Measurements from ENCODE around the gene RAB11FIP4. TPM values are rescaled to one million over a fixed set of nuclear protein-coding genes. Genes with fewer than 3 reads are reported as not detected.

RAB11FIP4 gene
- polyA plus RNA-seq, 4 donors, result 1.2 to 16.5 (median 15.0) TPM

DNA sequence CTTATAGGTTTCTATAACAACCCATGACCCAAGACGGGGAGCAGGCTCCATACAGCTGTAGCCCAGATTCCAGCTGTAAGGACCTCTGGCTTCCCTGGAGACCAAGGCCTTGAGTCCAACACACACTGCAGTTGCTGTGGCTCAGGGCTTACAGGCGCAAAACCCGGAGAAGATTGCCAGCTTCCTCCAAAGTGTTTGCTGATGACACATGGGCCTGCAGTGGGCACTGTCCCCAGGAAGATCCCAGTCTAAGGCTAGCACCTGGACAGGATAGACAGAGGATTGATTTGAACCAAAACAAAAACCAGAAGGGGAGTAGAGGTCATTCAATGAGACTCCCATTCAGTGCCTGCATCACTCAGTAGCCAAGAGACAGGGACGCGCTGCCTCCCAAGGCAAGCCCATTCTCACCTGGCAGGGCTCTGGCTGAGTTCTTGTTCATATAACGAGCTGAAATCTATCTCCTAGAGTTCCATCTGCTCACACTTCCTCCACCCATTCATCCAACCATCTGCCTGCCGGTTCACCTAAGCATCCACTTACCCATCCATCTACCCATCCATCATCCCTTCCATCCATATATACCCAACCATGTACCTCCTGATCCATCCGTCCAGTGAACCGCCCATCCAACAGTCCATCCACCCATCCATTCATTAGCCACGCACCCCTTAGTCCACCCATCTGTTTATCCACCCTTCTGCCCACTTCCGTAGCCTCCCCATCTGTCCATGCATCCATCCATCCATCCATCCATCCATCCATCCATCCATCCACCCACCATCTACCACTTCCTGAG is 10.2 kb downstream of the RAB11FIP4 start:
- no peak for DNase-seq (ENCODE audit: low read depth in 4 of 4, low spot score in 3 of 4)

DNA sequence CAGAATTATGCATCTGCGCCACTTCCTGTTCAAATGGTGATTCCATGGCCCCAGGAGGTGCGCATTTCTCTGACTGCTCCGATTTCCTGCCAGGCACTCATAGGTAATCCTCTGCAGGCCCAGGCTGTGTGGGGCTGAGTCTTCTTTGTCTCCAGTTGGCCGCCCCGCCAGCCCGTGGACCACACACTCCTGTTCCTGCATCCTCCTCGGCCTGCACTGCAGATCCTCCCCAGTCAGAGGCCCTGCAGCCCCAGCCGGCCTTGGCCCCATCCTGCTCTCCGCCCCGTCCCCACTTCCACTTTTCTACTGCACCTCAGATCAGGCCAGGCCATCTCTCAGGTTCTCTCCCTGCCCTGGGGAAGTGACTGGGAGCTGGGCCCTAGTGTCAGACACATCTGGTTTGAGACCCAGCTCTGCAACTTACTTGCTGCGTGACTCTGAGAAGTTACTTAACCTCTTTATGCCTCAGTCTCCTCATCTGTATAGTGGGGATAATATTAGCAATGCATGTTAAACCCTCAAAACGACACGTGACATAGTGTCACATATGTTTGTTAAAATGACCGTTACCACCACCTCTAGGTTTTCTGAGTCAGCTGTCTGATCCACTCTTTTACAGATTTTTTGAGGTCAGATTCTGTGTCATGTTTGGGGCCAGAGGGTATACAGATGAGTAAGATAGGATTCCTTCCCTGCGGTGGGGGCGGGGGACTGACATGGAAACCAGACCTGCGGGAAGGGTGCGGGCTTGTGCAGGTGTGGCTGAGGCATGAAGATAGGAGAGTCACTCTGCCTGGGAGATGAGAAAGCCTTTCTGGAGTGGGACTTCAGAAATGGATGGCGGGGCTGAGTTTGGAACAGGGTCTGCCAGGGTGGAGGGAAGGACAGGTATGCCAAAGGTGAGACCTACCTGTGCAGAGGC is 12.8 kb downstream of the RAB11FIP4 start:
- DNase-seq (ENCODE audit: low read depth in 4 of 4, low spot score in 3 of 4), result no peak

- DNase-seq (ENCODE audit: low read depth in 4 of 4, low spot score in 3 of 4), result no peak
Measured at GRCh38 chr17:31405890-31406371, 14.5 kb downstream of the RAB11FIP4 start.

DNA sequence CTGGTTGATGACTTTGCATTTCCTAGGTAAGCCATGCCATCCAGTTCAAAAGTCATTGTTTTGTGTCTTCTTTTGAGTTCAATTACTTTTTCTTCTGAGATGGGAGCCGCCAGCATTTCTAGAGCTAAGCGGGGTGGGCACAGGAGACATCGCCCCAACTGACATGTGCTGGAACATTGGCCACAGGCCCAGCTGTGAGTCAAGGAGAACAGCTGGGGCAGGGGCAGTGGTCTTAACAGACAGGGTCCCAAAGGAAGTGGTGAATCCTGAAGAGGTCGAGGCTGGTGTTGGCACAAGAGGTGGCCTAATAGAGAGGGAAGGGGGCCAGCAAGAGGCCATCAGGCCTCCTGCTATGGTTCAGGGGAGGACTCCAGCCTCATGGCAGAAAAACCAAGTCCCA is 17.1 kb downstream of the RAB11FIP4 start:
- DNase-seq (ENCODE audit: low read depth in 4 of 4, low spot score in 3 of 4), result no peak

- DNase-seq (ENCODE audit: low read depth in 4 of 4, low spot score in 3 of 4), result no peak
Measured at GRCh38 chr17:31411707-31412285, 20.3 kb downstream of the RAB11FIP4 start.

DNA sequence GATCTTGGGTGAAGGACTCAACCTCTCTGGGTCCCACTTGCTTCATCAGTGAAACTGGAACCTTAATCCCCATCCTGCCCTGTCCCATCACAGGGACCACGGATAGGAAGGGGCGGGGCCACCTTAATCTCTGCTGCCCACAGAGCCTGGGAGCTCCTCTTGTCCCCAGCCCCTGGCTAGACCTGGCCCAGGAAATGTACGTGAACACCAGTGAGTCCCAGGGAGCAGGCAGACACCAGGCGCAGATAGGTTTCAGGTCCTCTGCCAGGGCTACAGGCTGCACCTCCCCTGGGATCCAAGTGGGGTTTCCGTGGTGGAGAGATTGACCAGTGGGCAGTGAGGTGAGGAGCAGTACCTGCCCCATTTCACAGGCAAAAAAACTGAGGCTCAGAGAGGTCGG is 21.0 kb downstream of the RAB11FIP4 start:
- no peak for DNase-seq (ENCODE audit: low read depth in 4 of 4, low spot score in 3 of 4)

- DNase-seq (ENCODE audit: low read depth in 4 of 4, low spot score in 3 of 4), result no peak
Measured at GRCh38 chr17:31413081-31413799, 21.8 kb downstream of the RAB11FIP4 start.

DNA sequence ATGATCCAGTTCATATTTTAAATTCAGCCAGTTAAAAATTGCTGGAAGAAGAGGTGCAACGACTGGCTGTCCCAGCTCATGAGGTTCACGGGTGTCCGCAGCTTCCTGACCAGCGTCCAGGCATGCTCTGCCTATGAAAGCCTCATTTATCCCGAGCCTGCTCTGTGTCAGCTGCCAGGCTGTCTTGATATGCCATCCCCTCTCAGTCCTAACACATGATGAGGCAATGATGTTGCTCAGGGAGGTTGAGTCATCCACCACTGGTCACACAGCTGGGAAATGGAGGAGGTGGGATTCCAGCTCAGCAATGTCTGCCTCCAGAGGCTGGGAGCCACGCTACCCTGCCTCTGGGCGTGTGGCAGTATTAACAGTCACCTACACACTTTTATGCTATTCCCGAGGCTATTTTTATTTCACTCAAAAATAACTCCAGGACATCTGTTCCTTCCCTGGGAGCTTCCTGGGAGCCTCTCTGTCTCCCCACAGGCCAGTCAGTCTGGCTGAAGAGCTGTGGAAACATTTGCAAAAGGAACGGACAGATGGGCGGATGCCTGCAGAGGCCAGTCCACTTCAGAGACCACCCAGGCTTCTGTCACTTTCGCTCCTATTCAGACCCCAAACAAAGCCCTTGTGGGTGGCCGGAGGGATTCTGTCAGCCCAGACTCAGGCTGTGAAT is 22.5 kb downstream of the RAB11FIP4 start:
- no peak for DNase-seq (ENCODE audit: low read depth in 4 of 4, low spot score in 3 of 4)

DNA sequence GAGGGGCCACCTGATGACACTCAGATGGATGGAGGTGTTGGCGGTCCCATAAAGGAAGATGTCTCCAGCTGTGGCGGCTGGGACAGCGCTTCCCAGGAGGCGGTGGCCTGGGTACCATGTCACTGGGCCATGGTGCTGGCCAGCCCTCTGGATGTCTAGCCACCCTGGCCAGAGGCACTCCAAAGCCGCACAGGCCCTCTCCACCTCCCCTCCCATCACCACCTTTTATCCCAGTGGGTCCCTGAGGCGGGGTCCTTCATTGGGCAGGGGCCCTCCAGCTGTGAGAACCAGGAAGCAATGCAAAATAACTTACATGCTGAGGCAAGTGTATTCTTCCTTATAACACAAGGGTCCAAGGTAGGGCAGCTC is 23.1 kb downstream of the RAB11FIP4 start:
- no peak for DNase-seq (ENCODE audit: low read depth in 4 of 4, low spot score in 3 of 4)

DNA sequence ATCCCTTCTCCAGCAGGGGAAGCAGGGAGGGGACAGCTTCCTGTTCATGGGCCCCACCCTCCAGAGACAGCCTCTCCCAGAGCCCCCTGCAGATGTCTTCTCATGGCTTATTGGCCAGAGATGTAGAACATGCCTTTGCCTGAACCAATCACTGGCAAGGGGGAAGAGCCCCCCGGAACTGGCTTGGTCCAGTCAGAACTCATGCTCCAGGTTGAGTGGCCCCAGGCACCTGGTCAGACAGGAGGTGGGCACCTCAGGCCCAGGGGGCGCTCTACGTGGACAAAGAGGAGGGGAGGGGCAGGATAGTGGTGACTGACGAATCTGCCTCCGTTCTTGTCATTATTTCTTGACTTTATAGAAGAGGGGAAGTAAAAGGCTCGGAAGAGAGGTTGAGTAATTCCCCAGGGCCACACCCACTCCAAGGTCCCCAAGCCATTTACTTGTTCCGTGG is 23.6 kb downstream of the RAB11FIP4 start:
- DNase-seq (ENCODE audit: low read depth in 4 of 4, low spot score in 3 of 4), result no peak

- no peak for DNase-seq (ENCODE audit: low read depth in 4 of 4, low spot score in 3 of 4)
Measured at GRCh38 chr17:31415640-31416502, 24.4 kb downstream of the RAB11FIP4 start.

- DNase-seq (ENCODE audit: low read depth in 4 of 4, low spot score in 3 of 4), result no peak
Measured at GRCh38 chr17:31416503-31416923, 25.0 kb downstream of the RAB11FIP4 start.

DNA sequence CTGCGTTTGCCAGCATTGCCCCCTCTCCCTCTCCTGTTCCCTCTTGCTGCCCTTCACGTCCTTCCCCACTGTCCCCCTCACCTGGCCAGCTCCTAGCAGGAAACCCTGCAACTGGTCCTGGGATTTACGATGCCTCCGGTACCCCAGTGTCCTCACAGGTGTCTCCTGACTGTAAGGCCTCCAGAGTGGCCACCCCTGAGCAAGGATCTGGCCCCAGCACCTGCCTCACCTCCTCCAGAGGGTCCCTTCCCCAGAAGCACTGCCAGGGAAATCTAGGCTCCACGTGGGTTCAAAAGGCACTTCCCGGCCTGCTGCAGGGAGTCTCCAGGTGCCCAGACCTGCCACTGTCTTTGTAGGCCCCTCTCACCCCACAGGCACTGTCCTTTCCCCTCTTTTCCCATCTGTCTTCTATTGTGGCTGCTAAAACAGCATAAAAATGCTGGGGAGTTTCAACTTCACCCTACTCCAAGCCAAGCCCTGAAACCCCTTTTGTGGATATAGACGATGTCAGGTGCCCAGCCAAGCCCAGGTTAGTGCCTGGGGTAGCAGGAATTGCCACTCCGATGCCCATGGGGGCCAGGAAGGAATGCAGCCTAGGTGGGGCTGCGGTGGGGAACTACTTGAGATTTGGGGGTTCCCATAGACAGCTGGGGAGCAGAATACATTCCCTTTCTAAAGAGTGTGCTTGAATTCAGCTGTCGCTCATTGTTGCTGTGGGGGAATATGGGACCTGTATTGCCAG is 25.7 kb downstream of the RAB11FIP4 start:
- no peak for DNase-seq (ENCODE audit: low read depth in 4 of 4, low spot score in 3 of 4)

DNA sequence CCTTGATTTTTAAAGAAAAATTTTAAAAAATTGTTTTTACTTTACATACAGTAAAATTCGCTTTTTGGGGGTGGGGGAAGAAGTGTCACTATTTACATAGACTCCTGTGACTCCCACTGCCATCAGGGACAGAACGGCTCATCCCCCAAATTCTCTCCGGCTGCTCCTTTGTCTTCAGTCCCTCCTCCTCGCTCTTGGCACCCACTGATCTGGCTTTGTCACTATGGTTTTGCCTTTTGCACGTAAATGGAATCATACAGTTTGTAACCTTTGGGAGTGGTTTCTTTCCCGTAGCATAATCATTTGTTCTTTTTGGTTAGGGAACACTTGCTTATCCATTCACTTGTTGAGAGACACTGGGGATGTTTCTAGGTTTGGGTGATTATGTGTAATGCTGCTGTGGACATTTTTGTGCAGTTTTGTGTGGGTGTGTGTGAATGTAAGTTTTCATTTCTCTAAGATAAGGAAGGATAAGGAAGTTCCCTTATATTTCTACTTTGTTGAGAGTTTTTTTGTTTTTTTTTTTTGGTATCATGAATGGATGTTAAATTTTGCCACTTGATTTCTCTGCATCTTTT is 27.4 kb downstream of the RAB11FIP4 start:
- no peak for DNase-seq (ENCODE audit: low read depth in 4 of 4, low spot score in 3 of 4)

DNA sequence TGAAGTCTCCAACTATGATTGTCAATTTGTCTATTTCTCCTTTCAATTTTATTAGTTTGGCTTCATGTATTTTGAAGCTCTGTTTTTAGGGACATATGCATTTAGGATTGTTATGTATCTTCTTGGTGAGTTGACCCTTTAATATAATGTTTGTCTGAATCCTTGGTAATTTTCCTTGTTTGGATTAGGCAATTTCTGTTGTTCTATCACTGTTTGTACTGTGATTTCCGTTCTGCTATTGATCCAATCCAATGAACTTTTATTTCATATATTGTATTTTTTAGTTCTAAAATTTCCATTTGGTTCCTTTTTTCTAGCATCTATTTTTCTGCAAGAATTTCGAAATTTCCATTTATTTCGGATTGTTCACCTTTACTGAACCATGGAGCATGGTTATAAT is 31.0 kb downstream of the RAB11FIP4 start:
- no peak for DNase-seq (ENCODE audit: low read depth in 4 of 4, low spot score in 3 of 4)

DNA sequence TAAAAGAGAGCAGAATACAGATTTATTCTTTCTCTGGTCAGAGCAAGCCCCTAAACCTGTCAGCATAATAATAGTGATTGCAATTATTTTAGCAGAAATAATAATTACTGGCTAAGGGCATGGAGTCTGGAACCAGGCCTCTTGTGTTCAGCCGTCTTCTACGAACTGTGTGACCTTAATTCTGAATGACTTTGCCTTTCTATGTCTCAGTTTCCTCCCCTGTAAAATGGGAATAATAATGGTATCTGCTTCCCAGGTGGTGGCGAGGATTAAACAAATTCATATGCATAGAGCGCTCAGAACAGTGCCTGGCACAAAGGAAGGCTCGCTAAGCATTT is 33.4 kb downstream of the RAB11FIP4 start:
- no peak for DNase-seq (ENCODE audit: low read depth in 4 of 4, low spot score in 3 of 4)

DNA sequence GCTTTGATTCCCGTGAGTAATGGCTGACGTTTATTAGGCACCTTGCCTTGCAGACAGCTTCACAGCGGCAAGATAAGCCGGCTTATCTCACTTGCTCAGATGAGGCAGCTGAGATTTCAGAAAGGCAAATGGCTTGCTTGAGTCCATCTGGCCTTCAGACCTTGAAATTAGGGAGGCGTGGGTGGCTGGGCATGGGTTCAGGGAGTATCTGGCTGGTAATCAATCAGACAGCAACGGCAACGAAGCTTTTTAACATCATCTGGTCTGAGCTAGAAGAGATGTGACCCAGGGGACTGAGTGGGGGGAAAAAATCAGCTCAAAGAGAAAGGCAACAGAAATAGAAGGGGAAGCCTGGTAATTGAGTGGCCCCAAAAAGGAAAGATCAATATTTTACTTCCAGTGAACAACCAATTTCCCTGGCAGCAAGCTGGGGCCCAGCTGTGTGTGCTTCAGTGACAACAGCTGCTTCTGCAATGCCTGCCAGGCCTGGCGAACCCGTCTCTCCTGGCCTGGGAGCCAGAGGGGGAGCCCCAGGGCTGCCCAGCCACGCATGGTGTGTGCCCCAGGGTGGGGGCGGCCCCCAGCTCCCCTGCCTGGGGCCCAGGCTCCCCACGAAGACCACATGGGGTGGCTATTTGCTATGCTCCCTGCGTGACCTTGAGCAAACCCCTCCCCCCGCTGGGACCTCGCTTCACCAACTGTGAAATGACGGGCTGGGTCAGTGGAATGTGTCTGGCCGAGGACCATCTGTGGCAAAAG is 34.0 kb downstream of the RAB11FIP4 start:
- no peak for DNase-seq (ENCODE audit: low read depth in 4 of 4, low spot score in 3 of 4)
